NOMO-1 treated with DMSO at 0.1 percent for 48 hours (cell line): ENCODE data around the gene GRHL3.

Experiments used
- DNase-seq: peaks from one replicate; lab custom pipeline; 2025; ENCODE audit not compliant: unreplicated experiment; lab: John Stamatoyannopoulos, UW

The GRHL3 gene

GRCh38 chr1:24317081-24317480, 2.1 kb upstream of the GRHL3 start:
- DNase-seq = no peak

GRCh38 chr1:24317956-24318614, 1.1 kb upstream of the GRHL3 start:
- DNase-seq = no peak

GRCh38 chr1:24318615-24319311, 394 bp upstream of the GRHL3 start:
- peak; percentile 54 for DNase-seq

- DNase-seq = no peak
Measured at GRCh38 chr1:24319962-24320361, 805 bp downstream of the GRHL3 start.

GRCh38 chr1:24321126-24321525, 2.0 kb downstream of the GRHL3 start:
- DNase-seq = no peak

GRCh38 chr1:24321697-24322469, 2.7 kb downstream of the GRHL3 start:
- peak; percentile 88 for DNase-seq

GRCh38 chr1:24322470-24323177, 3.5 kb downstream of the GRHL3 start:
- DNase-seq = no peak

GRCh38 chr1:24323281-24323680, 4.1 kb downstream of the GRHL3 start:
- DNase-seq = no peak

- DNase-seq = no peak
Measured at GRCh38 chr1:24324903-24325302, 5.7 kb downstream of the GRHL3 start.

- DNase-seq = no peak
Measured at GRCh38 chr1:24325587-24326449, 6.7 kb downstream of the GRHL3 start.

- no peak for DNase-seq
Measured at GRCh38 chr1:24327486-24327885, 8.3 kb downstream of the GRHL3 start.

- DNase-seq = no peak
Measured at GRCh38 chr1:24327891-24328290, 8.7 kb downstream of the GRHL3 start.

GRCh38 chr1:24329331-24329730, 10.2 kb downstream of the GRHL3 start:
- DNase-seq = no peak

- DNase-seq = no peak
Measured at GRCh38 chr1:24329797-24330543, 10.8 kb downstream of the GRHL3 start.

GRCh38 chr1:24331961-24332673, 13.0 kb downstream of the GRHL3 start:
- DNase-seq = no peak

GRCh38 chr1:24336075-24336474, 16.9 kb downstream of the GRHL3 start:
- DNase-seq = no peak

- no peak for DNase-seq
Measured at GRCh38 chr1:24337455-24337854, 18.3 kb downstream of the GRHL3 start.

GRCh38 chr1:24338447-24338846, 19.3 kb downstream of the GRHL3 start:
- no peak for DNase-seq

- DNase-seq = no peak
Measured at GRCh38 chr1:24339996-24340395, 20.8 kb downstream of the GRHL3 start.
